ENCODE results near the gene IAPP.
"Not testable (repeated sequence)": the region's sequence is repeated elsewhere in the genome, so short reads cannot be mapped to it uniquely, and the experiment has no call there.

Gene IAPP

GRCh38 chr12:21372602-21373001 lies at the start of gene IAPP:
IAPP (plus strand) TSS chr12:21372902; CDS start chr12:21373352, 450 bp downstream.
- no peak for DNase-seq (ENCODE audit: low read depth in 2 of 2, low spot score in 1 of 2)

GRCh38 chr12:21323736-21324135 lies 49.0 kb upstream of the IAPP start:
- DNase-seq (ENCODE audit: low read depth in 2 of 2, low spot score in 1 of 2) = no peak

- DNase-seq (ENCODE audit: low read depth in 2 of 2, low spot score in 1 of 2) = no peak
Observed at GRCh38 chr12:21324551-21324950, 48.2 kb upstream of the IAPP start.

- no peak for DNase-seq (ENCODE audit: low read depth in 2 of 2, low spot score in 1 of 2)
Observed at GRCh38 chr12:21328578-21328977, 44.1 kb upstream of the IAPP start.

GRCh38 chr12:21330682-21331253 lies 41.9 kb upstream of the IAPP start:
- no peak for DNase-seq (ENCODE audit: low read depth in 2 of 2, low spot score in 1 of 2)

GRCh38 chr12:21334771-21335325 lies 37.9 kb upstream of the IAPP start, which contains the start of gene SLCO1A2:
SLCO1A2 (minus strand) TSS chr12:21334917; CDS start chr12:21334647, 270 bp downstream.
- no peak for DNase-seq (ENCODE audit: low read depth in 2 of 2, low spot score in 1 of 2)

GRCh38 chr12:21336656-21337055 lies 36.0 kb upstream of the IAPP start:
- no peak for DNase-seq (ENCODE audit: low read depth in 2 of 2, low spot score in 1 of 2)

GRCh38 chr12:21337453-21337852 lies 35.2 kb upstream of the IAPP start:
- DNase-seq (ENCODE audit: low read depth in 2 of 2, low spot score in 1 of 2) = no peak

GRCh38 chr12:21337959-21338744 lies 34.5 kb upstream of the IAPP start:
- DNase-seq (ENCODE audit: low read depth in 2 of 2, low spot score in 1 of 2) = no peak

- no peak for DNase-seq (ENCODE audit: low read depth in 2 of 2, low spot score in 1 of 2)
Observed at GRCh38 chr12:21339921-21340320, 32.8 kb upstream of the IAPP start.

GRCh38 chr12:21340403-21340802 lies 32.3 kb upstream of the IAPP start:
- no peak for DNase-seq (ENCODE audit: low read depth in 2 of 2, low spot score in 1 of 2)

- DNase-seq (ENCODE audit: low read depth in 2 of 2, low spot score in 1 of 2) = no peak
Observed at GRCh38 chr12:21341769-21342168, 30.9 kb upstream of the IAPP start.

GRCh38 chr12:21343636-21344035 lies 29.1 kb upstream of the IAPP start:
- DNase-seq (ENCODE audit: low read depth in 2 of 2, low spot score in 1 of 2) = no peak

GRCh38 chr12:21346542-21347205 lies 26.0 kb upstream of the IAPP start:
- no peak for DNase-seq (ENCODE audit: low read depth in 2 of 2, low spot score in 1 of 2)

GRCh38 chr12:21350975-21351374 lies 21.7 kb upstream of the IAPP start:
- no peak for DNase-seq (ENCODE audit: low read depth in 2 of 2, low spot score in 1 of 2)

GRCh38 chr12:21353487-21353886 lies 19.2 kb upstream of the IAPP start:
- no peak for DNase-seq (ENCODE audit: low read depth in 2 of 2, low spot score in 1 of 2)

- DNase-seq (ENCODE audit: low read depth in 2 of 2, low spot score in 1 of 2) = no peak
Observed at GRCh38 chr12:21353948-21354347, 18.8 kb upstream of the IAPP start.

- DNase-seq (ENCODE audit: low read depth in 2 of 2, low spot score in 1 of 2) = no peak
Observed at GRCh38 chr12:21354641-21355040, 18.1 kb upstream of the IAPP start.

- not testable (repeated sequence) for DNase-seq (ENCODE audit: low read depth in 2 of 2, low spot score in 1 of 2)
Observed at GRCh38 chr12:21360632-21361031, 12.1 kb upstream of the IAPP start.

- no peak for DNase-seq (ENCODE audit: low read depth in 2 of 2, low spot score in 1 of 2)
Observed at GRCh38 chr12:21369141-21369980, 3.3 kb upstream of the IAPP start.

GRCh38 chr12:21370845-21371449 lies 1.8 kb upstream of the IAPP start:
- DNase-seq (ENCODE audit: low read depth in 2 of 2, low spot score in 1 of 2) = no peak
